Panc1 (cell line): Measurements from ENCODE around the gene RNF169.

Experiments used
- POLR2AphosphoS5 ChIP-seq: IDR thresholded peaks from 2 replicates; pipeline ENCODE4 v1.6.1; 2012; ENCODE audit warnings: mild to moderate bottlenecking, low read depth, low read length, moderate library complexity
- SIN3A ChIP-seq: IDR thresholded peaks from 2 replicates; pipeline ENCODE4 v1.6.1; 2012; ENCODE audit warnings: low read depth, mild to moderate bottlenecking, low read length, moderate library complexity, borderline replicate concordance; ENCODE audit not compliant: insufficient read depth
- TCF7L2 ChIP-seq: IDR thresholded peaks from 2 replicates; pipeline ENCODE4 v1.6.1; 2011; ENCODE audit warnings: mild to moderate bottlenecking, low read depth, low read length, inconsistent platforms
- TF ChIP-seq, protein P1 (sequence below): fragments of 450-650 bp; IDR thresholded peaks from 2 replicates; pipeline ENCODE4 v1.5.1; 2017; ENCODE audit warnings: mild to moderate bottlenecking
- TF ChIP-seq, protein P2 (sequence below), 2 experiments: IDR thresholded peaks; 2 replicates each; pipeline ENCODE4 v1.6.1; 2011 to 2012; ENCODE audit warnings: low read depth in 2 of 2, control low read depth in 1 of 2, low read length in 1 of 2, mild to moderate bottlenecking in 1 of 2, moderate library complexity in 1 of 2; ENCODE audit not compliant: insufficient read depth in 1 of 2

DNA sequence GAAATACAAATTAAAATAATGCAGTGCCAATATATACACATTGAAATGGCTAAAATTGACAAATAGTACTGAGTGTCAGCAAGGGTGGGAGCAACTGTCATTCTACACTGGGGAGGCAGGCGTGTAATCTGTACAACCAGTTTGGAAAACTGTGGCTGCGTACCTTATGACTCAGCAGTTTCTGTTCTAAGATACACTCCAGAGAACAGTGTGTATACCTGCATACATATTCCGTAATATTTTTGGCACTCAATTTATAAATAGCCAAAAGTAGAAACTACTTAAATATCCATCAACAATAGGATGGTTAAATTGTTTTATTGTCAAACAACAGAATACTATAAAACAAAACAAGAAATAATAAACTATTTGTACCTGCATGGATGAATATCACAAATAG lies 57.6 kb downstream of the RNF169 start:
- TF ChIP-seq, protein P1, sequence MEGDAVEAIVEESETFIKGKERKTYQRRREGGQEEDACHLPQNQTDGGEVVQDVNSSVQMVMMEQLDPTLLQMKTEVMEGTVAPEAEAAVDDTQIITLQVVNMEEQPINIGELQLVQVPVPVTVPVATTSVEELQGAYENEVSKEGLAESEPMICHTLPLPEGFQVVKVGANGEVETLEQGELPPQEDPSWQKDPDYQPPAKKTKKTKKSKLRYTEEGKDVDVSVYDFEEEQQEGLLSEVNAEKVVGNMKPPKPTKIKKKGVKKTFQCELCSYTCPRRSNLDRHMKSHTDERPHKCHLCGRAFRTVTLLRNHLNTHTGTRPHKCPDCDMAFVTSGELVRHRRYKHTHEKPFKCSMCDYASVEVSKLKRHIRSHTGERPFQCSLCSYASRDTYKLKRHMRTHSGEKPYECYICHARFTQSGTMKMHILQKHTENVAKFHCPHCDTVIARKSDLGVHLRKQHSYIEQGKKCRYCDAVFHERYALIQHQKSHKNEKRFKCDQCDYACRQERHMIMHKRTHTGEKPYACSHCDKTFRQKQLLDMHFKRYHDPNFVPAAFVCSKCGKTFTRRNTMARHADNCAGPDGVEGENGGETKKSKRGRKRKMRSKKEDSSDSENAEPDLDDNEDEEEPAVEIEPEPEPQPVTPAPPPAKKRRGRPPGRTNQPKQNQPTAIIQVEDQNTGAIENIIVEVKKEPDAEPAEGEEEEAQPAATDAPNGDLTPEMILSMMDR: no peak
- TF ChIP-seq TCF7L2: no peak
- TF ChIP-seq, protein P2, sequence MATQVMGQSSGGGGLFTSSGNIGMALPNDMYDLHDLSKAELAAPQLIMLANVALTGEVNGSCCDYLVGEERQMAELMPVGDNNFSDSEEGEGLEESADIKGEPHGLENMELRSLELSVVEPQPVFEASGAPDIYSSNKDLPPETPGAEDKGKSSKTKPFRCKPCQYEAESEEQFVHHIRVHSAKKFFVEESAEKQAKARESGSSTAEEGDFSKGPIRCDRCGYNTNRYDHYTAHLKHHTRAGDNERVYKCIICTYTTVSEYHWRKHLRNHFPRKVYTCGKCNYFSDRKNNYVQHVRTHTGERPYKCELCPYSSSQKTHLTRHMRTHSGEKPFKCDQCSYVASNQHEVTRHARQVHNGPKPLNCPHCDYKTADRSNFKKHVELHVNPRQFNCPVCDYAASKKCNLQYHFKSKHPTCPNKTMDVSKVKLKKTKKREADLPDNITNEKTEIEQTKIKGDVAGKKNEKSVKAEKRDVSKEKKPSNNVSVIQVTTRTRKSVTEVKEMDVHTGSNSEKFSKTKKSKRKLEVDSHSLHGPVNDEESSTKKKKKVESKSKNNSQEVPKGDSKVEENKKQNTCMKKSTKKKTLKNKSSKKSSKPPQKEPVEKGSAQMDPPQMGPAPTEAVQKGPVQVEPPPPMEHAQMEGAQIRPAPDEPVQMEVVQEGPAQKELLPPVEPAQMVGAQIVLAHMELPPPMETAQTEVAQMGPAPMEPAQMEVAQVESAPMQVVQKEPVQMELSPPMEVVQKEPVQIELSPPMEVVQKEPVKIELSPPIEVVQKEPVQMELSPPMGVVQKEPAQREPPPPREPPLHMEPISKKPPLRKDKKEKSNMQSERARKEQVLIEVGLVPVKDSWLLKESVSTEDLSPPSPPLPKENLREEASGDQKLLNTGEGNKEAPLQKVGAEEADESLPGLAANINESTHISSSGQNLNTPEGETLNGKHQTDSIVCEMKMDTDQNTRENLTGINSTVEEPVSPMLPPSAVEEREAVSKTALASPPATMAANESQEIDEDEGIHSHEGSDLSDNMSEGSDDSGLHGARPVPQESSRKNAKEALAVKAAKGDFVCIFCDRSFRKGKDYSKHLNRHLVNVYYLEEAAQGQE (IDR thresholded peaks at IDR 0.05; ENCODE audit: insufficient read depth in 1 of 2, low read depth in 2 of 2, low read length in 1 of 2): no peak
- TF ChIP-seq POLR2AphosphoS5: no peak
- TF ChIP-seq SIN3A: no peak
